ENCODE data around the gene FAH.
"Not testable (repeated sequence)": the region's sequence is repeated elsewhere in the genome, so short reads cannot be mapped to it uniquely, and the experiment has no call there.

FAH gene

GRCh38 chr15:80151148-80151547 is 1.7 kb upstream of the FAH start:
- TF ChIP-seq, protein P1, sequence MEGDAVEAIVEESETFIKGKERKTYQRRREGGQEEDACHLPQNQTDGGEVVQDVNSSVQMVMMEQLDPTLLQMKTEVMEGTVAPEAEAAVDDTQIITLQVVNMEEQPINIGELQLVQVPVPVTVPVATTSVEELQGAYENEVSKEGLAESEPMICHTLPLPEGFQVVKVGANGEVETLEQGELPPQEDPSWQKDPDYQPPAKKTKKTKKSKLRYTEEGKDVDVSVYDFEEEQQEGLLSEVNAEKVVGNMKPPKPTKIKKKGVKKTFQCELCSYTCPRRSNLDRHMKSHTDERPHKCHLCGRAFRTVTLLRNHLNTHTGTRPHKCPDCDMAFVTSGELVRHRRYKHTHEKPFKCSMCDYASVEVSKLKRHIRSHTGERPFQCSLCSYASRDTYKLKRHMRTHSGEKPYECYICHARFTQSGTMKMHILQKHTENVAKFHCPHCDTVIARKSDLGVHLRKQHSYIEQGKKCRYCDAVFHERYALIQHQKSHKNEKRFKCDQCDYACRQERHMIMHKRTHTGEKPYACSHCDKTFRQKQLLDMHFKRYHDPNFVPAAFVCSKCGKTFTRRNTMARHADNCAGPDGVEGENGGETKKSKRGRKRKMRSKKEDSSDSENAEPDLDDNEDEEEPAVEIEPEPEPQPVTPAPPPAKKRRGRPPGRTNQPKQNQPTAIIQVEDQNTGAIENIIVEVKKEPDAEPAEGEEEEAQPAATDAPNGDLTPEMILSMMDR (IDR thresholded peaks at IDR 0.05) = no peak
- TF ChIP-seq ZFX (IDR thresholded peaks at IDR 0.05; ENCODE audit: borderline replicate concordance) = no peak
- no peak overlapping the region; the same call in 1 of the 2 replicates for H3K27ac ChIP-seq

GRCh38 chr15:80151576-80151975 is 1.2 kb upstream of the FAH start:
- TF ChIP-seq, protein P1 (IDR thresholded peaks at IDR 0.05) = no peak
- no peak for TF ChIP-seq ZFX (IDR thresholded peaks at IDR 0.05; ENCODE audit: borderline replicate concordance)

DNA sequence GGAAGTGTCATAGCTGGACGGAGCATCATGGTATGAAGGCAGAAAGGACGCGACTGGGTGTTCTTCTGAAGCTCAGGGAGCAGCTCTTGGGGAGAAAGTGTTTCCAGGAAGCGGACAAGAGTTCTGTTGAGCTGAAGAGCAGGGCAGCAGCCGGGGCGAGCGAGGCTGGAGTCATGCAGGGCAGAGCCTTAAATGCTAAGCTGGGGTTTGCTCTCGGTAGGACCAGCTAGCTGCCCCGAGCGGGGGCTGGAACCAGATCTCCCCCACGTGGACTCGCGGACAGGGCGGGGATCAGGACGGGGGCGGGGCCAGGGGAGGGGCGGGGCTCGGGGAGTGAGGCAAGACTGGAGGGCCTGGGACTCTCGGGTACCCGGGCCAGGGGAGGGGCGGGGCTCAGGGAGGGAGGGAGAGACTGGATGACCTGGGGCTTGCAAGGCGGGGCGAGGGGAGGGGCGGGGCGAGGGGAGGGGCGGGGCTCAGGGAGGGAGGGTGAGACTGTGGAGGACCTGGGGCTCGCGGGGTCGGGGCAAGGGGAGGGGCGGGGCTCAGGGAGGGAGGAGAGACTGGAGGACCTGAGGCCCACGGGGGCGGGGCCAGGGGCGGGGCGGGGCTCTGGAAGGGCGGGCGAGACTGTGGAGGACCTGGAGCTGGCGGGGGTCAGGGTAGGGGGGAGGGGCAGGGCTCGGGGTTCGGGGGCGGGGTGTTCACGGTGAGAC is 461 bp upstream of the FAH start:
- no peak for TF ChIP-seq ZFX (IDR thresholded peaks at IDR 0.05; ENCODE audit: borderline replicate concordance)
- TF ChIP-seq, protein P1 (IDR thresholded peaks at IDR 0.05) = no peak
- H3K27ac ChIP-seq = peak overlapping the region; percentile 64

More at GRCh38 chr15:80151576-80151975, 1.2 kb upstream of the FAH start:
- no peak overlapping the region; the same call in 1 of the 2 replicates for H3K27ac ChIP-seq

- no peak for TF ChIP-seq ZFX (IDR thresholded peaks at IDR 0.05; ENCODE audit: borderline replicate concordance)
- H3K27ac ChIP-seq = peak overlapping the region; percentile 64
These were observed 1.1 kb downstream of the FAH start for GRCh38 chr15:80153900-80154299.

DNA sequence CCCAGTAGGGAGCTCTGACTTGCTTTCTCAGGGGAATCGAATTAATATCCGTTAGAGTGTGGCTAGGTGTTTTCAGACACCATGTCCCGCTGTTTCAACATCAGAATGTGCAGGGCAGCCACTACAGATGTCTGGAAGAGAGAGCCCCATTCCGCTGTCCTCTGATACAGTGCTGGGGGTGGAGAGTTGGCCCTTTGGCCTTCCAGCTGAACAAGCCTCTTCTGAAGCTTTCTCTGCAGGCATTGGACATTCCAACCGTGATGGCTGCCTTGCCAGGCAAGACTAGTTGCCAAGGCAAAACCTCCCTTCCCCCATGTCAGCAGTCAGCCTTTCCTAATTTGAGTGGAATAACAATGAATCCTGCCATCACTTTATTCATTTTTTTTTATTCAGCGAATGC is 1.5 kb downstream of the FAH start:
- no peak for TF ChIP-seq ZFX (IDR thresholded peaks at IDR 0.05; ENCODE audit: borderline replicate concordance)
- TF ChIP-seq, protein P1 (IDR thresholded peaks at IDR 0.05) = no peak
- H3K27ac ChIP-seq = no peak overlapping the region

DNA sequence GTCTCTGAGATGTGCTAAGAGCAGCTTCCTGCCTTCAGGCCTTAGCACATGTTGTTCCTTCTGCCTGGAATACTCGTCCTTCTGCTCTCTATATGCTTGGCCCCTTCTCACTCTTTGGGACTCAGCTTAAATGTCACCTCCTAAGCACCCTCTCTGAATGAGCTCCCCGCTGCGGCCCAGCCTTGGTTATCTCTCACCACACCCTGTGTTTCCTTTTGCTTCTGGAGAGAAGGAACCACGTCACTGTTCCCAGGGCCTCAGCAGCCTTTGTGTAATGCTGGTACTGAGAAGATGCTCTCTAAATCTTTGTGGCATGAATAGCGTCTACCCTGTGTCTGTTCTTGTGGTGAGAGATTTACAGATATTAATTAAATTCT is 2.2 kb downstream of the FAH start:
- no peak overlapping the region for H3K27ac ChIP-seq
- TF ChIP-seq, protein P1 (IDR thresholded peaks at IDR 0.05) = no peak
- TF ChIP-seq ZFX (IDR thresholded peaks at IDR 0.05; ENCODE audit: borderline replicate concordance) = no peak

DNA sequence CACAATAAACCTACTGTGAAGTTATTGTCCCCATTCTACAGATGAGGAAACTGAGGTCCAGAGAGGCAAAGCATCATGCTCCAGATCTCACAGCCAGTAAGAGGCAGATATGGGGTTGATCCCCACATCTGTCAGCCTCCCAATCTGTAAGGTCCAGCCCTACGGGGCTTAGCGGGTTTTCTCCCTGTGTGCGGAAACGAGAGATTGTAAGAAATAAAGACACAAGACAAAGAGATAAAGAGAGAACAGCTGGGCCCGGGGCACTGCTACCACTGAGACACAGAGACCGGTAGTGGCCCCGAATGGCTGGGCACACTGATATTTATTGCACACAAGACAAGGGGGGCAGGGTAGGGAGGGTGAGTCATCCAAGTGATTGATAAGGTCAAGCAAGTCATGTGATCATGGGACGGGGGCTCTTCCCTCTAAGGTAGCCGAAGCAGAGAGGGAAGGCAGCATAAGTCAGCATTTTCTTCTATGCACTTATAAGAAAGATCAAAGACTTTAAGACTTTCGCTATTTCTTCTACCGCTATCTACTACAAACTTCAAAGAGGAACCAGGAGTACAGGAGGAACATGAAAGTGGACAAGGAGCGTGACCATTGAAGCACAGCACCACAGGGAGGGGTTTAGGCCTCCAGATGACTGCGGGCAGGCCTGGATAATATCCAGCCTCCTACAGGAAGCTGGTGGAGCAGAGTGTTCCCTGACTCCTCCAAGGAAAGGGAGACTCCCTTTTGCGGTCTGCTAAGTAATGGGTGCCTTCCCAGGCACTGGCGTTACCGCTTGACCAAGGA is 2.8 kb downstream of the FAH start:
- not testable (repeated sequence) for H3K27ac ChIP-seq

DNA sequence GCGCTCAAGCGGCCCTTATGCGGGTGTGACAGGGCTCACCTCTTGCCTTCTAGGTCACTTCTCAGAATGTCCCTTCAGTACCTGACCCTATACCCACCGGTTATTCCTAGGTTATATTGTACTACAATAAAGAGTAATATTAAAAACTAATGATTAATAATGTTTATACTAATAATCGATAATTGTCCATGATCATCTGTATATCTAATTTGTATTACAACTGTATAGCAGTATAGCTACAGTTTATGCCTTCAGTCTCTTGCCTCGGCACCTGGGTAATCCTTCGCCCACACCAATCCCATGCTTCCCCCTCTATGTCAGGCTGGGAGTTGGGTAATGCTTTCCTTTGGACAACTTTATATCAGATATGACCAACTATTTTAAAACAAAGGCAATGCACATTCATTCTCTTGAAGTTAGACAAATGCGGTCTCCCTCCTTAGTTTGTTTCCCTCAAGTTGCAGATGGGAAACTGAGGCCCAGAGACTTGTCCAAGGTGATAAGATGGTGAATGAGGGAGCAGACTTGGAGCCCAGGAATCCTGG is 3.4 kb downstream of the FAH start:
- TF ChIP-seq ZFX (IDR thresholded peaks at IDR 0.05; ENCODE audit: borderline replicate concordance) = no peak
- TF ChIP-seq, protein P1 (IDR thresholded peaks at IDR 0.05) = no peak
- H3K27ac ChIP-seq = no peak overlapping the region

Data from 22Rv1 (cell line).